HEK293 (cell line): ENCODE measurements around the gene NAT16.

Source experiments
- CTCF ChIA-PET: fragments of 350-600 bp; formaldehyde crosslinking; extraction: SDS; loops from one replicate; lab custom pipeline; 2021; ENCODE audit warnings: antibody characterized with exemption; lab: Yijun Ruan, JAX
- POLR2A ChIA-PET: fragments of 300-600 bp; formaldehyde crosslinking; extraction: SDS; loops from one replicate; lab custom pipeline; 2020; ENCODE audit warnings: antibody characterized with exemption, inconsistent platforms; lab: Yijun Ruan, JAX
- H3K27ac ChIP-seq: fragments of 200-500 bp; sonication (Bioruptor generic); 2 replicates; pipeline ENCODE4 v1.5.1; 2014; ENCODE audit warnings: low read depth, low read length, control low read depth, inconsistent platforms; ENCODE audit errors: extremely low read depth
- H3K36me3 ChIP-seq, 2 experiments: fragments of 200-500 bp in 1 of 2; sonication (Bioruptor generic) in 1 of 2; 1 replicate in 1 of 2; 2 replicates in 1 of 2; pipeline ENCODE4 v1.5.1; 2014 to 2017; ENCODE audit warnings: inconsistent platforms in 2 of 2, low read length in 2 of 2; ENCODE audit not compliant: control insufficient read depth in 2 of 2, insufficient read depth in 1 of 2
- H3K4me1 ChIP-seq: fragments of 200-500 bp; sonication (Bioruptor generic); 2 replicates; pipeline ENCODE4 v1.5.1; 2014; ENCODE audit warnings: mild to moderate bottlenecking, low read length, inconsistent platforms; ENCODE audit not compliant: control insufficient read depth, insufficient read depth
- H3K4me3 ChIP-seq: 2 replicates; pipeline ENCODE4 v1.5.1; 2011; ENCODE audit warnings: low read depth, mild to moderate bottlenecking, control low read depth, low read length, moderate library complexity
- H3K9me3 ChIP-seq: fragments of 200-500 bp; sonication (Bioruptor generic); 2 replicates; pipeline ENCODE4 v1.5.1; 2014; ENCODE audit warnings: low read depth, low read length, inconsistent platforms; ENCODE audit not compliant: control insufficient read depth, insufficient read depth
- GLIS1 ChIP-seq: fragments of 450-650 bp; formaldehyde crosslinking; IDR thresholded peaks from 2 replicates; pipeline ENCODE4 v1.5.1; 2016; ENCODE audit warnings: missing biosample characterization, missing genetic modification characterization
- SP2 ChIP-seq: fragments of 450-650 bp; formaldehyde crosslinking; IDR thresholded peaks from 2 replicates; pipeline ENCODE4 v1.5.1; 2016; ENCODE audit warnings: missing biosample characterization, missing genetic modification characterization
- TCF7L2 ChIP-seq: IDR thresholded peaks from 2 replicates; pipeline ENCODE4 v1.6.1; 2011; ENCODE audit warnings: low read depth, mild to moderate bottlenecking, inconsistent platforms, low read length, moderate library complexity, borderline replicate concordance
- ZIC2 ChIP-seq: fragments of 450-650 bp; formaldehyde crosslinking; IDR thresholded peaks from 2 replicates; pipeline ENCODE4 v1.5.1; 2016; ENCODE audit warnings: missing biosample characterization, missing genetic modification characterization
- ZNF132 ChIP-seq: fragments of 450-650 bp; formaldehyde crosslinking; IDR thresholded peaks from 2 replicates; pipeline ENCODE4 v1.5.1; 2017; ENCODE audit warnings: missing biosample characterization, missing genetic modification characterization, borderline replicate concordance
- ZNF2 ChIP-seq: fragments of 450-650 bp; formaldehyde crosslinking; IDR thresholded peaks from 2 replicates; pipeline ENCODE4 v1.5.1; 2016; ENCODE audit warnings: missing biosample characterization, missing genetic modification characterization
- ZNF221 ChIP-seq: fragments of 450-650 bp; formaldehyde crosslinking; IDR thresholded peaks from 2 replicates; pipeline ENCODE4 v1.5.1; 2017; ENCODE audit warnings: missing biosample characterization, missing genetic modification characterization, borderline replicate concordance
- ZNF223 ChIP-seq: fragments of 450-650 bp; formaldehyde crosslinking; IDR thresholded peaks from 2 replicates; pipeline ENCODE4 v1.5.1; 2016; ENCODE audit warnings: missing biosample characterization, missing genetic modification characterization
- ZNF24 ChIP-seq: fragments of 450-650 bp; formaldehyde crosslinking; IDR thresholded peaks from 2 replicates; pipeline ENCODE4 v1.5.1; 2016; ENCODE audit warnings: missing biosample characterization, missing genetic modification characterization
- ZNF248 ChIP-seq: fragments of 450-650 bp; formaldehyde crosslinking; IDR thresholded peaks from 2 replicates; pipeline ENCODE4 v1.5.1; 2017; ENCODE audit warnings: missing biosample characterization, missing genetic modification characterization
- ZNF350 ChIP-seq: fragments of 450-650 bp; formaldehyde crosslinking; IDR thresholded peaks from 2 replicates; pipeline ENCODE4 v1.5.0; 2017; ENCODE audit warnings: missing biosample characterization, mild to moderate bottlenecking, missing genetic modification characterization
- ZNF394 ChIP-seq: fragments of 450-650 bp; formaldehyde crosslinking; IDR thresholded peaks from 2 replicates; pipeline ENCODE4 v1.5.1; 2016; ENCODE audit warnings: missing biosample characterization, missing genetic modification characterization, mild to moderate bottlenecking, moderate library complexity, borderline replicate concordance
- ZNF48 ChIP-seq: fragments of 450-650 bp; formaldehyde crosslinking; IDR thresholded peaks from 2 replicates; pipeline ENCODE4 v1.5.1; 2016; ENCODE audit warnings: missing biosample characterization, missing genetic modification characterization
- ZNF571 ChIP-seq: fragments of 450-650 bp; formaldehyde crosslinking; IDR thresholded peaks from 2 replicates; pipeline ENCODE4 v1.5.0; 2017; ENCODE audit warnings: missing biosample characterization, missing genetic modification characterization
- ZNF596 ChIP-seq: fragments of 450-650 bp; IDR thresholded peaks from 2 replicates; pipeline ENCODE4 v1.5.0; 2018; ENCODE audit warnings: missing biosample characterization, mild to moderate bottlenecking, missing genetic modification characterization, moderate library complexity
- ZNF629 ChIP-seq: fragments of 450-650 bp; formaldehyde crosslinking; IDR thresholded peaks from 2 replicates; pipeline ENCODE4 v1.5.1; 2017; ENCODE audit warnings: missing biosample characterization, missing genetic modification characterization
- TF ChIP-seq, protein P1 (sequence below): fragments of 450-650 bp; formaldehyde crosslinking; IDR thresholded peaks from 2 replicates; pipeline ENCODE4 v1.5.1; 2016; ENCODE audit warnings: missing biosample characterization, missing genetic modification characterization
- TF ChIP-seq, protein P2 (sequence below): fragments of 450-650 bp; formaldehyde crosslinking; IDR thresholded peaks from 2 replicates; pipeline ENCODE4 v1.5.1; 2016; ENCODE audit warnings: missing biosample characterization, missing genetic modification characterization
- TF ChIP-seq, protein P3 (sequence below): fragments of 450-650 bp; formaldehyde crosslinking; IDR thresholded peaks from 2 replicates; pipeline ENCODE4 v1.5.1; 2016; ENCODE audit warnings: missing biosample characterization, missing genetic modification characterization
- TF ChIP-seq, protein P4 (sequence below): fragments of 450-650 bp; formaldehyde crosslinking; IDR thresholded peaks from 2 replicates; pipeline ENCODE4 v1.5.1; 2016; ENCODE audit warnings: missing biosample characterization, missing genetic modification characterization

Gene NAT16

DNA sequence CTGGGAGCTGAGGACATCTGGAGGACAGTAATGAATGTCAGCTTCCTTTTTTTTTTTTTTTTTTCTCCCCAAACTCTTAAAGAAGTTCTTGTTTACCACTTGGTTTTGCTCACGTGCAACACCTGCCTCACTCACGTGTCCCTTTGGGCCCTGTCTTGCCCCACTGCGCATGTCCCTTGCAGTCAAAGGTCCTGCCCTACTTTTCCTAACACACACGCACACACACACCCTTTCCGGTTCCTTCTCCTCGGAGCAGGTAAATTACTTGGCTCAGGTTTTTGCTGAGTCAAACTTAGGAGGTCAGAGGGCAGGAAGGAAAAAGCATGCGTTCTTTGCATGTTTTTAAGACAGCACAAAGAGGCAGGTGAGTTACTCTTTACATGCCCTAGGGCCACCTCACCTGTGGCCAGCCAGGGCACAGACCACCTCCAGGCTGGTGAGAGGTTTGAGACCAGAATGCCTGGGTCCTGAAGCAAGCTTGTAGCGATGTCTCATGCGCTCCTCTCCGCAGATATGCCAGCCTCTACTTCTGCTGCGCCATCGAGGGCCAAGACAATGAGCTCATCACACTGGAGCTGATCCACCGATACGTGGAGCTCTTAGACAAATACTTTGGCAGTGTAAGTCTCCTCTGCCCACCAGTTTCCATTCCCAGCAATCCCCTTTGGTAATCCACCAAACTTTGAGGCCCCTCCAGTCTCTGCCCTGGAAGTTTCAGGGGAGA is 23.1 kb downstream of the NAT16 start:
- Histone ChIP-seq H3K36me3 (peaks cover 3 to 17% of the 10 kb centered on the region in 2 experiments; a peak in 2 of 3 replicates), H3K27ac (no peak overlapping the region), H3K4me1 (peaks cover 5% of the 10 kb centered on the region; the same call in 1 of the 2 replicates), H3K4me3 (no peak overlapping the region), H3K9me3 (no peaks in the 10 kb centered on the region)
- TF ChIP-seq ZNF221 (no peak), ZNF24 (tag by site-specific recombination) (no peak), ZNF394 (no peak)
- TF ChIP-seq, protein P1, sequence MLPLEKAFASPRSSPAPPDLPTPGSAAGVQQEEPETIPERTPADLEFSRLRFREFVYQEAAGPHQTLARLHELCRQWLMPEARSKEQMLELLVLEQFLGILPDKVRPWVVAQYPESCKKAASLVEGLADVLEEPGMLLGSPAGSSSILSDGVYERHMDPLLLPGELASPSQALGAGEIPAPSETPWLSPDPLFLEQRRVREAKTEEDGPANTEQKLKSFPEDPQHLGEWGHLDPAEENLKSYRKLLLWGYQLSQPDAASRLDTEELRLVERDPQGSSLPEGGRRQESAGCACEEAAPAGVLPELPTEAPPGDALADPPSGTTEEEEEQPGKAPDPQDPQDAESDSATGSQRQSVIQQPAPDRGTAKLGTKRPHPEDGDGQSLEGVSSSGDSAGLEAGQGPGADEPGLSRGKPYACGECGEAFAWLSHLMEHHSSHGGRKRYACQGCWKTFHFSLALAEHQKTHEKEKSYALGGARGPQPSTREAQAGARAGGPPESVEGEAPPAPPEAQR (tag by site-specific recombination), result no peak
- POLR2A ChIA-PET, result interaction anchor here (0.5 to 1.0 kb wide), 5 partner anchors 8 to 195 kb away, joined by 3 to 6 read pairs (median 4); partner anchors contain the start of genes PLOD3 and VGF
- CTCF ChIA-PET, result interaction anchor here (0.5 to 8.6 kb wide), 8 partner anchors 13 to 87 kb away, joined by 3 to 84 read pairs (median 4); no protein-coding TSS in a partner anchor

DNA sequence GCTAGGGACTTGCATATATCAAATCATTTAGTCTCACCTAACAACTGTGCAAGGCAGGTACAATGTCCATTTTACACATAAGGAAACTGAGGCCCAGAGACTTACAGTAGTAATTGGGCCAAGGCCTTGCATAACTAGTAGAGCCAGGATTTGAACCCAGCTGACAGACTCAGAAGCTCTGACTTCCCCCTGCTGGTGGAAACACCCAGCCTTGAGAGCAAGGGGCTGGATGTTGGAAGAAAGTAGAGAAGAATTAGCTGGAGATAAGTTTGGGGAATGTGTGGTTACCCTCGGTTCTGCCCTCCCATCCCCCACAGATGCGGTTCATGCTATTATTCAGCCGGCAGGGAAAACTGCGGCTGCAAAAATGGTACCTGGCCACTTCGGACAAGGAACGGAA is 23.8 kb downstream of the NAT16 start:
- ChIA-PET POLR2A (interaction anchor here (0.9 to 1.0 kb wide), 3 partner anchors 9 to 35 kb away, joined by 3 to 5 read pairs (median 4); partner anchors contain the start of gene VGF), CTCF (interaction anchor here (1.4 to 8.6 kb wide), 4 partner anchors 12 to 88 kb away, joined by 3 to 84 read pairs (median 10); no protein-coding TSS in a partner anchor)
- Histone ChIP-seq H3K4me3 (no peak overlapping the region), H3K4me1 (peaks cover 5% of the 10 kb centered on the region; the same call in 1 of the 2 replicates), H3K27ac (no peak overlapping the region), H3K9me3 (no peaks in the 10 kb centered on the region), H3K36me3 (peaks cover 3 to 17% of the 10 kb centered on the region in 2 experiments; a peak in 2 of 3 replicates)
- TF ChIP-seq TCF7L2 (no peak), SP2 (no peak), ZIC2 (tag by site-specific recombination) (no peak), ZNF2 (tag by site-specific recombination) (no peak), ZNF48 (tag by site-specific recombination) (no peak), ZNF596 (tag by site-specific recombination) (no peak), ZNF350 (tag by site-specific recombination) (no peak), ZNF132 (no peak), ZNF248 (tag by site-specific recombination) (no peak), ZNF629 (no peak), GLIS1 (tag by site-specific recombination) (no peak), ZNF223 (no peak), ZNF571 (tag by site-specific recombination) (no peak)
- TF ChIP-seq, protein P2, sequence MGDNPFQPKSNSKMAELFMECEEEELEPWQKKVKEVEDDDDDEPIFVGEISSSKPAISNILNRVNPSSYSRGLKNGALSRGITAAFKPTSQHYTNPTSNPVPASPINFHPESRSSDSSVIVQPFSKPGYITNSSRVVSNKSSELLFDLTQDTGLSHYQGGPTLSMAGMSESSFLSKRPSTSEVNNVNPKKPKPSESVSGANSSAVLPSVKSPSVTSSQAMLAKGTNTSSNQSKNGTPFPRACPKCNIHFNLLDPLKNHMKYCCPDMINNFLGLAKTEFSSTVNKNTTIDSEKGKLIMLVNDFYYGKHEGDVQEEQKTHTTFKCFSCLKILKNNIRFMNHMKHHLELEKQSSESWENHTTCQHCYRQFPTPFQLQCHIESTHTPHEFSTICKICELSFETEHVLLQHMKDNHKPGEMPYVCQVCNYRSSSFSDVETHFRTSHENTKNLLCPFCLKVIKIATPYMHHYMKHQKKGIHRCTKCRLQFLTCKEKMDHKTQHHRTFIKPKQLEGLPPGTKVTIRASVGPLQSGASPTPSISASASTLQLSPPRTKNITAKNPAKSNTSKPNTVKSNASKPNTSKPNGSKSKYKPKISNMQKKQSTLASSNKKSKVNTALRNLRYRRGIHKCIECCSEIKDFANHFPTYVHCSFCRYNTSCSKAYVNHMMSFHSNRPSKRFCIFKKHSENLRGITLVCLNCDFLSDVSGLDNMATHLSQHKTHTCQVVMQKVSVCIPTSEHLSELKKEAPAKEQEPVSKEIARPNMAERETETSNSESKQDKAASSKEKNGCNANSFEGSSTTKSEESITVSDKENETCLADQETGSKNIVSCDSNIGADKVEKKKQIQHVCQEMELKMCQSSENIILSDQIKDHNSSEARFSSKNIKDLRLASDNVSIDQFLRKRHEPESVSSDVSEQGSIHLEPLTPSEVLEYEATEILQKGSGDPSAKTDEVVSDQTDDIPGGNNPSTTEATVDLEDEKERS (tag by site-specific recombination), result no peak
- TF ChIP-seq, protein P3, sequence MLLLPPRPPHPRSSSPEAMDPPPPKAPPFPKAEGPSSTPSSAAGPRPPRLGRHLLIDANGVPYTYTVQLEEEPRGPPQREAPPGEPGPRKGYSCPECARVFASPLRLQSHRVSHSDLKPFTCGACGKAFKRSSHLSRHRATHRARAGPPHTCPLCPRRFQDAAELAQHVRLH, result no peak
- TF ChIP-seq, protein P4, sequence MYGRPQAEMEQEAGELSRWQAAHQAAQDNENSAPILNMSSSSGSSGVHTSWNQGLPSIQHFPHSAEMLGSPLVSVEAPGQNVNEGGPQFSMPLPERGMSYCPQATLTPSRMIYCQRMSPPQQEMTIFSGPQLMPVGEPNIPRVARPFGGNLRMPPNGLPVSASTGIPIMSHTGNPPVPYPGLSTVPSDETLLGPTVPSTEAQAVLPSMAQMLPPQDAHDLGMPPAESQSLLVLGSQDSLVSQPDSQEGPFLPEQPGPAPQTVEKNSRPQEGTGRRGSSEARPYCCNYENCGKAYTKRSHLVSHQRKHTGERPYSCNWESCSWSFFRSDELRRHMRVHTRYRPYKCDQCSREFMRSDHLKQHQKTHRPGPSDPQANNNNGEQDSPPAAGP, result no peak
